ENCODE measurements around the gene TRIM26. TPM values are rescaled to one million over a fixed set of nuclear protein-coding genes. Genes with fewer than 3 reads are reported as not detected.

The TRIM26 gene
- total RNA-seq, 4 donors from 2014 or later, result 26.9 to 46.8 (median 37.6) TPM

GRCh38 chr6:30178837-30179236, 34.4 kb downstream of the TRIM26 start:
- peaks cover 0 to 49% of the 10 kb centered on the region in 2 donors for H3K27me3 ChIP-seq
- no peaks in the 10 kb centered on the region for H3K4me1 ChIP-seq
- peaks cover 0 to 13% (median 3%) of the 10 kb centered on the region in 4 donors for H3K9me3 ChIP-seq
- TF ChIP-seq CTCF (IDR thresholded peaks at IDR 0.05) (no peak), EP300 (IDR thresholded peaks at IDR 0.05) (no peak), POLR2A (IDR thresholded peaks at IDR 0.05) (no peak)
- 40 to 88% methylated on average over 1 of the region's 1 CpG for WGBS, 2 donors
- no peaks in the 10 kb centered on the region for H3K36me3 ChIP-seq
- no peak for DNase-seq (ENCODE audit: low spot score in 2 of 2)
- H3K4me3 ChIP-seq, result no peak overlapping the region
- H3K27ac ChIP-seq, result no peak overlapping the region

- TF ChIP-seq CTCF (IDR thresholded peaks at IDR 0.05) (no peak), EP300 (IDR thresholded peaks at IDR 0.05) (no peak)
- H3K4me1 ChIP-seq, result peaks cover 0 to 8% (median 0%) of the 10 kb centered on the region in 4 donors
- 57 to 67% methylated on average over 2 of the region's 2 CpGs for WGBS, 2 donors
- peaks cover 0 to 13% (median 3%) of the 10 kb centered on the region in 4 donors for H3K9me3 ChIP-seq
- peaks cover 0 to 78% of the 10 kb centered on the region in 2 donors for H3K27me3 ChIP-seq
- H3K27ac ChIP-seq, result no peak overlapping the region
- no peak overlapping the region for H3K4me3 ChIP-seq
- H3K36me3 ChIP-seq, result no peaks in the 10 kb centered on the region
- no peak for DNase-seq (ENCODE audit: low spot score in 2 of 2)
Observed at GRCh38 chr6:30175765-30176164, 37.4 kb downstream of the TRIM26 start.

DNA sequence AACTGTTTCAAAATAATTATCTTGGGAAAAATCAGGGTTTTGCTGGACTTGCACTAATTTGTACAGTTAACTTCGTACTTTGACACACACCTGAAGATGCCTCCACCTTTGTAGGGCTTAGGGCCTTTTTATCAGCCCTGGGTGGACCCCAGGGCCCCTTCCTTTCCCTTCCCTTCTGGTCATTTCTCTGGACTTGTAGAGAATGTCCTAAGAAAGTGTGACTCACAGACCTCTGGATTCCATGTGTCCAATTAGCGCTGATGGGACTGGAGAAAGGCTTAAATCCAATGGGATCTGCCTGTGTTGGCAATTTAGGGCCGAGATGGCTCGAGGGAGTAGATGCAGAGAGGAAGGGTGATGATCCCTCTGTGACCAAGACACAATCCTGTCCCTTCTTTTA, 40.5 kb downstream of the TRIM26 start:
- DNase-seq (ENCODE audit: low spot score in 2 of 2), result no peak
- WGBS, 2 donors, result 79 to 83% methylated on average over 4 of the region's 4 CpGs
- Histone ChIP-seq H3K36me3 (no peaks in the 10 kb centered on the region), H3K4me1 (peaks cover 0 to 12% (median 0%) of the 10 kb centered on the region in 4 donors), H3K9me3 (no peaks in the 10 kb centered on the region), H3K27me3 (peaks cover 0 to 86% of the 10 kb centered on the region in 2 donors), H3K27ac (no peak overlapping the region), H3K4me3 (no peak overlapping the region)
- TF ChIP-seq POLR2A (IDR thresholded peaks at IDR 0.05) (no peak), CTCF (IDR thresholded peaks at IDR 0.05) (no peak), EP300 (IDR thresholded peaks at IDR 0.05) (no peak)

DNA sequence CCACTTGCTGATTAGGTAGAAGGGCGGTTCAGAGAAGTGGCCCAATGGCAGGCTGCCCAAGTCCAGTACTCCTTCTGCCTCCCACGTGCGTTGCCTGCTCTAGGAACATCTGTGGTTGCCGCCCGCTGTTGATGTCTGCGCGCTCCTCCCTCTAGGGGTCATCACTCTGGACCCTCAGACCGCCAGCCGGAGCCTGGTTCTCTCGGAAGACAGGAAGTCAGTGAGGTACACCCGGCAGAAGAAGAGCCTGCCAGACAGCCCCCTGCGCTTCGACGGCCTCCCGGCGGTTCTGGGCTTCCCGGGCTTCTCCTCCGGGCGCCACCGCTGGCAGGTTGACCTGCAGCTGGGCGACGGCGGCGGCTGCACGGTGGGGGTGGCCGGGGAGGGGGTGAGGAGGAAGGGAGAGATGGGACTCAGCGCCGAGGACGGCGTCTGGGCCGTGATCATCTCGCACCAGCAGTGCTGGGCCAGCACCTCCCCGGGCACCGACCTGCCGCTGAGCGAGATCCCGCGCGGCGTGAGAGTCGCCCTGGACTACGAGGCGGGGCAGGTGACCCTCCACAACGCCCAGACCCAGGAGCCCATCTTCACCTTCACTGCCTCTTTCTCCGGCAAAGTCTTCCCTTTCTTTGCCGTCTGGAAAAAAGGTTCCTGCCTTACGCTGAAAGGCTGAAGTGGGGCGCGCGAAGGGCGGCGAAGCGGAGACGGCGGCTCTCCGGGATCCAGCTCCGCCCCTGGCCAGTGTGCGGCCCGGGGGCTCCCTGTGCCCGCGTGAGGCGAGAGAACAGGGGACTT, 41.3 kb downstream of the TRIM26 start:
- H3K4me3 ChIP-seq, result no peak overlapping the region
- TF ChIP-seq POLR2A (IDR thresholded peaks at IDR 0.05) (no peak), EP300 (IDR thresholded peaks at IDR 0.05) (no peak), CTCF (IDR thresholded peaks at IDR 0.05) (no peak)
- H3K4me1 ChIP-seq, result peaks cover 0 to 12% (median 0%) of the 10 kb centered on the region in 4 donors
- no peak for DNase-seq (ENCODE audit: low spot score in 2 of 2)
- H3K27me3 ChIP-seq, result peaks cover 0 to 88% of the 10 kb centered on the region in 2 donors
- H3K9me3 ChIP-seq, result no peaks in the 10 kb centered on the region
- 3 to 6% methylated on average over 60 to 61 of the region's 62 CpGs for WGBS, 2 donors
- H3K27ac ChIP-seq, result no peak overlapping the region
- no peaks in the 10 kb centered on the region for H3K36me3 ChIP-seq
